ENCODE data around the gene PKDREJ.

The PKDREJ gene

GRCh38 chr22:46241396-46242007 is 21.6 kb downstream of the PKDREJ start:
- no peak overlapping the region for H3K4me3 ChIP-seq (replicated peaks; ENCODE audit: low read depth, low read length)
- TF ChIP-seq CTCF (IDR thresholded peaks at IDR 0.05; ENCODE audit: low read depth, low read length, missing control alignments) = no peak
- no peak for DNase-seq (ENCODE audit: extremely low read depth, low read depth)

- TF ChIP-seq CTCF (IDR thresholded peaks at IDR 0.05; ENCODE audit: low read depth, low read length, missing control alignments) = no peak
- no peak overlapping the region for H3K4me3 ChIP-seq (replicated peaks; ENCODE audit: low read depth, low read length)
- DNase-seq (ENCODE audit: extremely low read depth, low read depth) = no peak
Measured at GRCh38 chr22:46240907-46241306, 22.2 kb downstream of the PKDREJ start.

- TF ChIP-seq CTCF (IDR thresholded peaks at IDR 0.05; ENCODE audit: low read depth, low read length, missing control alignments) = no peak
- DNase-seq (ENCODE audit: extremely low read depth, low read depth) = no peak
- no peak overlapping the region for H3K4me3 ChIP-seq (replicated peaks; ENCODE audit: low read depth, low read length)
Measured at GRCh38 chr22:46240506-46240905, 22.6 kb downstream of the PKDREJ start.

- DNase-seq (ENCODE audit: extremely low read depth, low read depth) = no peak
- H3K4me3 ChIP-seq (replicated peaks; ENCODE audit: low read depth, low read length) = no peak overlapping the region
- TF ChIP-seq CTCF (IDR thresholded peaks at IDR 0.05; ENCODE audit: low read depth, low read length, missing control alignments) = no peak
Measured at GRCh38 chr22:46240073-46240472, 23.1 kb downstream of the PKDREJ start.

GRCh38 chr22:46239261-46240048 is 23.7 kb downstream of the PKDREJ start:
- TF ChIP-seq CTCF (IDR thresholded peaks at IDR 0.05; ENCODE audit: low read depth, low read length, missing control alignments) = no peak
- no peak for DNase-seq (ENCODE audit: extremely low read depth, low read depth)
- no peak overlapping the region for H3K4me3 ChIP-seq (replicated peaks; ENCODE audit: low read depth, low read length)

- DNase-seq (ENCODE audit: extremely low read depth, low read depth) = no peak
- H3K4me3 ChIP-seq (replicated peaks; ENCODE audit: low read depth, low read length) = no peak overlapping the region
- TF ChIP-seq CTCF (IDR thresholded peaks at IDR 0.05; ENCODE audit: low read depth, low read length, missing control alignments) = no peak
Measured at GRCh38 chr22:46238541-46238940, 24.6 kb downstream of the PKDREJ start.
